ENCODE measurements around the gene SLCO2A1. TPM values are rescaled to one million over a fixed set of nuclear protein-coding genes. Genes with fewer than 3 reads are reported as not detected.

The SLCO2A1 gene
- total RNA-seq, 4 donors from 2014 or later = 0.07 to 2.4 (median 1.3) TPM

- peaks cover 2 to 7% (median 3%) of the 10 kb centered on the region in 3 donors for H3K27me3 ChIP-seq
- in situ Hi-C loops (cut with MboI; ENCODE audit: low sequenced_read_pairs in 4 of 4) (no loop called here), intact Hi-C loops (cut with DNase I; ENCODE audit: low total_unique reads) (loop anchor here (10.0 kb wide), 1 partner anchor 99 kb away; no protein-coding TSS in a partner anchor)
- ATAC-seq (no peak), DNase-seq (no peak)
- H3K27ac ChIP-seq = no peak overlapping the region
- H3K4me1 ChIP-seq = peaks cover 0 to 2% of the 10 kb centered on the region in 2 donors
- H3K9me3 ChIP-seq = no peaks in the 10 kb centered on the region
- H3K4me3 ChIP-seq = no peak overlapping the region
- no peak for TF ChIP-seq POLR2A (IDR thresholded peaks at IDR 0.05)
- TF ChIP-seq, protein P1, sequence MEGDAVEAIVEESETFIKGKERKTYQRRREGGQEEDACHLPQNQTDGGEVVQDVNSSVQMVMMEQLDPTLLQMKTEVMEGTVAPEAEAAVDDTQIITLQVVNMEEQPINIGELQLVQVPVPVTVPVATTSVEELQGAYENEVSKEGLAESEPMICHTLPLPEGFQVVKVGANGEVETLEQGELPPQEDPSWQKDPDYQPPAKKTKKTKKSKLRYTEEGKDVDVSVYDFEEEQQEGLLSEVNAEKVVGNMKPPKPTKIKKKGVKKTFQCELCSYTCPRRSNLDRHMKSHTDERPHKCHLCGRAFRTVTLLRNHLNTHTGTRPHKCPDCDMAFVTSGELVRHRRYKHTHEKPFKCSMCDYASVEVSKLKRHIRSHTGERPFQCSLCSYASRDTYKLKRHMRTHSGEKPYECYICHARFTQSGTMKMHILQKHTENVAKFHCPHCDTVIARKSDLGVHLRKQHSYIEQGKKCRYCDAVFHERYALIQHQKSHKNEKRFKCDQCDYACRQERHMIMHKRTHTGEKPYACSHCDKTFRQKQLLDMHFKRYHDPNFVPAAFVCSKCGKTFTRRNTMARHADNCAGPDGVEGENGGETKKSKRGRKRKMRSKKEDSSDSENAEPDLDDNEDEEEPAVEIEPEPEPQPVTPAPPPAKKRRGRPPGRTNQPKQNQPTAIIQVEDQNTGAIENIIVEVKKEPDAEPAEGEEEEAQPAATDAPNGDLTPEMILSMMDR (IDR thresholded peaks at IDR 0.05 in 4 of 5, conservative IDR thresholded peaks at IDR 0.05 in 1 of 5) = no peak
- H3K36me3 ChIP-seq = no peaks in the 10 kb centered on the region
Observed at GRCh38 chr3:134034005-134034785, 4.5 kb upstream of the SLCO2A1 start.

DNA sequence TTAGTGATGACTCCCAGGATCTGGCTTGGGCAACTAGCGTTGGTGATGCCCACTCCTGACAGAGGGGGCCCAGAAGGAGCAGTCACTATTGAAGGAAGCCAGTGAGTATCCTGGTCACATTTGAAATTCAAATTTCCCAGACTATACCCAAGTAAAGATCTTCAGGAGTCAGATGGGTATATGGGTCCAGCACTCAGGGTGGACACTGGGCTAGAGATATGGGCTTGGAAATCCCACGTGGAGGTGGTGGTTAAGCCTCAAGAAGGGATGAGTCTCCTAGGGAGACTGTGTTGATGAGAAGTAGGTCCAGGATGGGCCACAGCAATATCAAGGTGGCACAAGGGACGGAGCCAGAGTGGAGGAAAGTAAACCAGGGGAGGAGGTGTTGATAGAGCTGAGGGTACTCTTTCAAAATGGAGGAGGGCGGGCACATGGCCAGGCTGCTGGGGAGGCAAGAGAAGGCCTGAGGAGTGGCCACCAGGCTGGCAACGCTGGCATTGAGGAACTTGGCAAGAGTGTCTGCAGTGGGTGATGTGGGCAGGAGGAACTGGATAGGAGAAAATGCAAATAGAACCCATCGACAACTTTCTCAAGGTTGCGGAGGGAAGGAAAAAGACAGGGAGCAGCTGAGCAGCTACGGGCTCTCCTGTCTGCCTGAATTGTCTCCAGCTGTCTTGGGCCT, 3.7 kb upstream of the SLCO2A1 start:
- H3K4me3 ChIP-seq = no peak overlapping the region
- in situ Hi-C loops (cut with MboI; ENCODE audit: low sequenced_read_pairs in 4 of 4) (no loop called here), intact Hi-C loops (cut with DNase I; ENCODE audit: low total_unique reads) (loop anchor here (10.0 kb wide), 1 partner anchor 99 kb away; no protein-coding TSS in a partner anchor)
- H3K27ac ChIP-seq = no peak overlapping the region
- TF ChIP-seq POLR2A (IDR thresholded peaks at IDR 0.05) = no peak
- TF ChIP-seq, protein P1 (IDR thresholded peaks at IDR 0.05 in 4 of 5, conservative IDR thresholded peaks at IDR 0.05 in 1 of 5) = no peak
- no peaks in the 10 kb centered on the region for H3K9me3 ChIP-seq
- no peak for ATAC-seq
- DNase-seq = no peak
- peaks cover 7 to 14% (median 10%) of the 10 kb centered on the region in 3 donors for H3K27me3 ChIP-seq
- peaks cover 0 to 7% of the 10 kb centered on the region in 2 donors for H3K4me1 ChIP-seq
- no peaks in the 10 kb centered on the region for H3K36me3 ChIP-seq

- intact Hi-C loops (cut with DNase I; ENCODE audit: low total_unique reads) (loop anchor here (10.0 kb wide), 1 partner anchor 97 kb away; no protein-coding TSS in a partner anchor), in situ Hi-C loops (cut with MboI; ENCODE audit: low sequenced_read_pairs in 4 of 4) (no loop called here)
- ATAC-seq (no peak), DNase-seq (no peak)
- Histone ChIP-seq H3K4me1 (peaks cover 0 to 7% of the 10 kb centered on the region in 2 donors), H3K4me3 (no peak overlapping the region), H3K36me3 (no peaks in the 10 kb centered on the region), H3K9me3 (no peaks in the 10 kb centered on the region), H3K27me3 (peaks cover 7 to 25% (median 17%) of the 10 kb centered on the region in 3 donors), H3K27ac (no peak overlapping the region)
- TF ChIP-seq, protein P1 (IDR thresholded peaks at IDR 0.05 in 4 of 5, conservative IDR thresholded peaks at IDR 0.05 in 1 of 5) = no peak
- no peak for TF ChIP-seq POLR2A (IDR thresholded peaks at IDR 0.05)
Observed at GRCh38 chr3:134031348-134031915, 1.7 kb upstream of the SLCO2A1 start.

- H3K36me3 ChIP-seq = no peaks in the 10 kb centered on the region
- no peaks in the 10 kb centered on the region for H3K9me3 ChIP-seq
- TF ChIP-seq, protein P1 (IDR thresholded peaks at IDR 0.05 in 4 of 5, conservative IDR thresholded peaks at IDR 0.05 in 1 of 5) = no peak
- TF ChIP-seq POLR2A (IDR thresholded peaks at IDR 0.05) = no peak
- intact Hi-C loops (cut with DNase I; ENCODE audit: low total_unique reads) = loop anchor here (10.0 kb wide), 1 partner anchor 96 kb away; no protein-coding TSS in a partner anchor
- ATAC-seq = no peak
- peak overlapping the region; percentile 46 to 70 (median 62) for H3K4me3 ChIP-seq
- H3K27me3 ChIP-seq = peaks cover 7 to 25% (median 21%) of the 10 kb centered on the region in 3 donors
- in situ Hi-C loops (cut with MboI; ENCODE audit: low sequenced_read_pairs in 4 of 4) = no loop called here
- H3K4me1 ChIP-seq = peaks cover 0 to 7% of the 10 kb centered on the region in 2 donors
- no peak overlapping the region for H3K27ac ChIP-seq
- DNase-seq = no peak
Observed at GRCh38 chr3:134030379-134031347, 938 bp upstream of the SLCO2A1 start.
